ENCODE results near the gene TLR6.

Gene TLR6

DNA sequence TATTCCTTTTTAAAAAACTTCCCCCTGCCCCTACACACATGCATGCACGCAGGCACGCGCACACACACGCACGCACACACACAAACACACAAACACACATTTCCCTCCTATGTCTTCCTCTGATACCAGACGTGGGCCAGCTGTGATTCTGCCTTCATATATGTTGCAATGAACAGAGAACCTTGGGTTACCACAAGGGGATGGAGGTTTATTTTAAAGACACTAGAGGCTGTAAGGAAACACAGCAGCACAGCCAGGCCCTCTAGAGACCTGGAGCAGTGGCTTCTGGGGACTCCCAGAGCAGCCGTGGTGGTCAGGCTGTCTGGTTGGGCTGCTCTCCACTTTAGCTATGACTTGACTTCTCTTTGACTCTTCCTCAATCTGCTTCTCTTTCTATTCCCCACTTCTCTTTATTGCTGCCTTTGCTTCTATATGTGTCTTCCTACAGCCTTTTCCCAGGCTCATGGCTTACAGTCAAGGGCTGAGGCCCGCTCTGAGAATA lies 70.7 kb downstream of the TLR6 start:
- ATAC-seq: no peak
- TF ChIP-seq SNAI2 (CRISPR knock-in tag; IDR thresholded peaks at IDR 0.05) (no peak), ZNF8 (CRISPR knock-in tag; IDR thresholded peaks at IDR 0.05) (no peak), BACH2 (CRISPR knock-in tag; IDR thresholded peaks at IDR 0.05; ENCODE audit: borderline replicate concordance) (no peak), ARNTL (CRISPR knock-in tag; IDR thresholded peaks at IDR 0.05; ENCODE audit: borderline replicate concordance, low read depth) (no peak), ZNF565 (CRISPR knock-in tag; conservative IDR thresholded peaks at IDR 0.05; ENCODE audit: low read depth) (no peak), GLIS3 (CRISPR knock-in tag; IDR thresholded peaks at IDR 0.05) (no peak), TCF4 (CRISPR knock-in tag; IDR thresholded peaks at IDR 0.05; ENCODE audit: borderline replicate concordance) (no peak), ZFP30 (CRISPR knock-in tag; IDR thresholded peaks at IDR 0.05) (no peak), ZFP3 (CRISPR knock-in tag; IDR thresholded peaks at IDR 0.05) (no peak), OSR1 (CRISPR knock-in tag; IDR thresholded peaks at IDR 0.05) (no peak)
- TF ChIP-seq, protein P1, sequence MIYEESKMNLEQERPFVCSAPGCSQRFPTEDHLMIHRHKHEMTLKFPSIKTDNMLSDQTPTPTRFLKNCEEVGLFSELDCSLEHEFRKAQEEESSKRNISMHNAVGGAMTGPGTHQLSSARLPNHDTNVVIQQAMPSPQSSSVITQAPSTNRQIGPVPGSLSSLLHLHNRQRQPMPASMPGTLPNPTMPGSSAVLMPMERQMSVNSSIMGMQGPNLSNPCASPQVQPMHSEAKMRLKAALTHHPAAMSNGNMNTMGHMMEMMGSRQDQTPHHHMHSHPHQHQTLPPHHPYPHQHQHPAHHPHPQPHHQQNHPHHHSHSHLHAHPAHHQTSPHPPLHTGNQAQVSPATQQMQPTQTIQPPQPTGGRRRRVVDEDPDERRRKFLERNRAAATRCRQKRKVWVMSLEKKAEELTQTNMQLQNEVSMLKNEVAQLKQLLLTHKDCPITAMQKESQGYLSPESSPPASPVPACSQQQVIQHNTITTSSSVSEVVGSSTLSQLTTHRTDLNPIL (CRISPR knock-in tag; IDR thresholded peaks at IDR 0.05; ENCODE audit: low read depth): no peak
- TF ChIP-seq, protein P2, sequence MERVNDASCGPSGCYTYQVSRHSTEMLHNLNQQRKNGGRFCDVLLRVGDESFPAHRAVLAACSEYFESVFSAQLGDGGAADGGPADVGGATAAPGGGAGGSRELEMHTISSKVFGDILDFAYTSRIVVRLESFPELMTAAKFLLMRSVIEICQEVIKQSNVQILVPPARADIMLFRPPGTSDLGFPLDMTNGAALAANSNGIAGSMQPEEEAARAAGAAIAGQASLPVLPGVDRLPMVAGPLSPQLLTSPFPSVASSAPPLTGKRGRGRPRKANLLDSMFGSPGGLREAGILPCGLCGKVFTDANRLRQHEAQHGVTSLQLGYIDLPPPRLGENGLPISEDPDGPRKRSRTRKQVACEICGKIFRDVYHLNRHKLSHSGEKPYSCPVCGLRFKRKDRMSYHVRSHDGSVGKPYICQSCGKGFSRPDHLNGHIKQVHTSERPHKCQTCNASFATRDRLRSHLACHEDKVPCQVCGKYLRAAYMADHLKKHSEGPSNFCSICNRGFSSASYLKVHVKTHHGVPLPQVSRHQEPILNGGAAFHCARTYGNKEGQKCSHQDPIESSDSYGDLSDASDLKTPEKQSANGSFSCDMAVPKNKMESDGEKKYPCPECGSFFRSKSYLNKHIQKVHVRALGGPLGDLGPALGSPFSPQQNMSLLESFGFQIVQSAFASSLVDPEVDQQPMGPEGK (CRISPR knock-in tag; IDR thresholded peaks at IDR 0.05; ENCODE audit: borderline replicate concordance): no peak
- TF ChIP-seq, protein P3, sequence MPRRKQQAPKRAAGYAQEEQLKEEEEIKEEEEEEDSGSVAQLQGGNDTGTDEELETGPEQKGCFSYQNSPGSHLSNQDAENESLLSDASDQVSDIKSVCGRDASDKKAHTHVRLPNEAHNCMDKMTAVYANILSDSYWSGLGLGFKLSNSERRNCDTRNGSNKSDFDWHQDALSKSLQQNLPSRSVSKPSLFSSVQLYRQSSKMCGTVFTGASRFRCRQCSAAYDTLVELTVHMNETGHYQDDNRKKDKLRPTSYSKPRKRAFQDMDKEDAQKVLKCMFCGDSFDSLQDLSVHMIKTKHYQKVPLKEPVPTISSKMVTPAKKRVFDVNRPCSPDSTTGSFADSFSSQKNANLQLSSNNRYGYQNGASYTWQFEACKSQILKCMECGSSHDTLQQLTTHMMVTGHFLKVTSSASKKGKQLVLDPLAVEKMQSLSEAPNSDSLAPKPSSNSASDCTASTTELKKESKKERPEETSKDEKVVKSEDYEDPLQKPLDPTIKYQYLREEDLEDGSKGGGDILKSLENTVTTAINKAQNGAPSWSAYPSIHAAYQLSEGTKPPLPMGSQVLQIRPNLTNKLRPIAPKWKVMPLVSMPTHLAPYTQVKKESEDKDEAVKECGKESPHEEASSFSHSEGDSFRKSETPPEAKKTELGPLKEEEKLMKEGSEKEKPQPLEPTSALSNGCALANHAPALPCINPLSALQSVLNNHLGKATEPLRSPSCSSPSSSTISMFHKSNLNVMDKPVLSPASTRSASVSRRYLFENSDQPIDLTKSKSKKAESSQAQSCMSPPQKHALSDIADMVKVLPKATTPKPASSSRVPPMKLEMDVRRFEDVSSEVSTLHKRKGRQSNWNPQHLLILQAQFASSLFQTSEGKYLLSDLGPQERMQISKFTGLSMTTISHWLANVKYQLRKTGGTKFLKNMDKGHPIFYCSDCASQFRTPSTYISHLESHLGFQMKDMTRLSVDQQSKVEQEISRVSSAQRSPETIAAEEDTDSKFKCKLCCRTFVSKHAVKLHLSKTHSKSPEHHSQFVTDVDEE (CRISPR knock-in tag; IDR thresholded peaks at IDR 0.05): no peak
- TF ChIP-seq, protein P4, sequence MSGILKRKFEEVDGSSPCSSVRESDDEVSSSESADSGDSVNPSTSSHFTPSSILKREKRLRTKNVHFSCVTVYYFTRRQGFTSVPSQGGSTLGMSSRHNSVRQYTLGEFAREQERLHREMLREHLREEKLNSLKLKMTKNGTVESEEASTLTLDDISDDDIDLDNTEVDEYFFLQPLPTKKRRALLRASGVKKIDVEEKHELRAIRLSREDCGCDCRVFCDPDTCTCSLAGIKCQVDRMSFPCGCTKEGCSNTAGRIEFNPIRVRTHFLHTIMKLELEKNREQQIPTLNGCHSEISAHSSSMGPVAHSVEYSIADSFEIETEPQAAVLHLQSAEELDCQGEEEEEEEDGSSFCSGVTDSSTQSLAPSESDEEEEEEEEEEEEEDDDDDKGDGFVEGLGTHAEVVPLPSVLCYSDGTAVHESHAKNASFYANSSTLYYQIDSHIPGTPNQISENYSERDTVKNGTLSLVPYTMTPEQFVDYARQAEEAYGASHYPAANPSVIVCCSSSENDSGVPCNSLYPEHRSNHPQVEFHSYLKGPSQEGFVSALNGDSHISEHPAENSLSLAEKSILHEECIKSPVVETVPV (CRISPR knock-in tag; IDR thresholded peaks at IDR 0.05): no peak

DNA sequence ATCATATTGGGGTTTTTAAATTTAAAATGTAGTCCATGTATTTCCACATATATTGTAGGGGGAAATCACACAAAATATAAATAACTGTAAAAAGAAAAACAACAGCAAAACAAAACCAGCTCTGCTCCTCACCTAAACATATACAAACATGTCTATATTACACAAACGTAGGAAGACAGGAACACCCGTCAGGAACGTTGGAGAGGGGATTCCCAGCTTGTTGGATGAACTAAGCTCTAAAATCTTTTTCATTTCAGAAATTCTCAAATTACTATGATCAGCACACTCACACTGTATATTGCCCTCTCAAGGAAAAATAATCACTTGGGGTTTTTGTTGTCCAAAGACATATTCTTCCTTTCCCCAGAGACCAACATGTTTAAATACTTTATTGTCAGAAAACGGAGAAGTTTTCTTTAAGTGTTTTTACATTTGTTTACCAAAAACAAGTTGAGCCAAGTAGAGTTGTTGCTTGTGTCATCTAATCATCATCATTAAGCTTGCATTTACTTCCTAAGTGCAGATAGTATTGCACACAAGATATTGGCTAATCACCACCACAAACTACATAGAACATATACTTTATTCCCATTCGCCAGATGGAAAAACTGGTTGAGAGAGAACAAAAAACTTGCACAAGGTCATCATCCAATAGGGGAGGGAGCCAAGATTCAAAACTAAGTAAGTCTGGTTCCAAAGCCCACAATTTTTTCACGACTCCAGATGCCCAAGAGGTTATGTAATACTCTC lies 71.4 kb downstream of the TLR6 start:
- TF ChIP-seq, protein P4 (CRISPR knock-in tag; IDR thresholded peaks at IDR 0.05): no peak
- no peak for TF ChIP-seq OSR1 (CRISPR knock-in tag; IDR thresholded peaks at IDR 0.05)
- no peak for ATAC-seq

DNA sequence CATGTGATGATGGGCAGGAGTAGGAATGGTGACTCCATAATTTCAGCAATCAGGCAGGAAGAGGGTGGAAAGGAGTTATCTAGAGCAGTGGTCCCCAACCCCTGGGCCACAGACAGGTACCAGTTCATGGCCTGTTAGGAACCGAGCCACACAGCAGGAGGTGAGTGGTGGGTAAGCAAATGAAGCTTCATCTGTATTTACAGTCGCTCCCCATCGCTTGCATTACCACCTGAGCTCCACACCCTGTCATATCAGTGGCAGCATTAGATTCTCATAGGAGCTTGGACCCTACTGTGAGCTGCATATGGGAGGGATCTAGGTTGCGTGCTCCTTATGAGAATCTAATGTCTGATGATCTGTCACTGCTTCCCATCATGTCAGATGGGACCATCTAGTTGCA lies 72.5 kb downstream of the TLR6 start:
- no peak for ATAC-seq
- no peak for TF ChIP-seq ARNTL (CRISPR knock-in tag; IDR thresholded peaks at IDR 0.05; ENCODE audit: borderline replicate concordance, low read depth)
- TF ChIP-seq ZNF8 (CRISPR knock-in tag; IDR thresholded peaks at IDR 0.05): no peak
- no peak for TF ChIP-seq TCF4 (CRISPR knock-in tag; IDR thresholded peaks at IDR 0.05; ENCODE audit: borderline replicate concordance)
- TF ChIP-seq GLIS3 (CRISPR knock-in tag; IDR thresholded peaks at IDR 0.05): no peak
- no peak for TF ChIP-seq ZNF565 (CRISPR knock-in tag; conservative IDR thresholded peaks at IDR 0.05; ENCODE audit: low read depth)
- no peak for TF ChIP-seq ZFP3 (CRISPR knock-in tag; IDR thresholded peaks at IDR 0.05)
- no peak for TF ChIP-seq ZNF70 (CRISPR knock-in tag; IDR thresholded peaks at IDR 0.05)
- no peak for TF ChIP-seq PPARA (CRISPR knock-in tag; IDR thresholded peaks at IDR 0.05; ENCODE audit: borderline replicate concordance)
- TF ChIP-seq, protein P3 (CRISPR knock-in tag; IDR thresholded peaks at IDR 0.05): no peak
- no peak for TF ChIP-seq ZFP30 (CRISPR knock-in tag; IDR thresholded peaks at IDR 0.05)
- TF ChIP-seq, protein P2 (CRISPR knock-in tag; IDR thresholded peaks at IDR 0.05; ENCODE audit: borderline replicate concordance): no peak
- no peak for TF ChIP-seq ISL1 (CRISPR knock-in tag; IDR thresholded peaks at IDR 0.05)
- TF ChIP-seq BACH2 (CRISPR knock-in tag; IDR thresholded peaks at IDR 0.05; ENCODE audit: borderline replicate concordance): no peak
- TF ChIP-seq, protein P4 (CRISPR knock-in tag; IDR thresholded peaks at IDR 0.05): no peak
- TF ChIP-seq ESRRG (CRISPR knock-in tag; IDR thresholded peaks at IDR 0.05): no peak

Data from SK-N-SH treated with all-trans-retinoic acid at 6 μM for 48 hours (cell line).